Fibroblast of skin of back (primary cell): ENCODE measurements around the gene B4GALNT3.

Experiments used
- DNase-seq: peaks from one replicate; pipeline ENCODE4 v3.0.0-alpha.2; 2013

Gene B4GALNT3

DNA sequence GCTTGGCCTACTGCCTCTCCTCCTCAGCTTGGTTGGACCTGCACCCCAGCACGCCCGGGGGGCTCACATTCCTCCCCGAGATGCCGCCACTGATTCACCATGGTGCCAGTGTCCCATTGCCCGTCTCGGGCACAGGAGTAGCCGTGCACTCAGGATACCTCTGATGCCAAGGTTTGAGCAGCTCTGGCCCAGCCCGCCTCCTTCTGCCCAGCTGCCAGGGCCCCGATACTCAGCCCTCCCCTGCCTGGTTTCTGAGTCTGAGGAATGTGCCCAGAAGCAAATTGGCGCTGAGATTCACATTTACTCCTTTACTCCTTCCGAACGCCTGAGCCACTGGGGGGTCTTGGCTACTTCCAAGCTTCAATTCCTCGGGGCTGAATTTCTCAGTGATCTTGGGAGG, 140.0 kb downstream of the B4GALNT3 start:
- DNase-seq: no peak

DNA sequence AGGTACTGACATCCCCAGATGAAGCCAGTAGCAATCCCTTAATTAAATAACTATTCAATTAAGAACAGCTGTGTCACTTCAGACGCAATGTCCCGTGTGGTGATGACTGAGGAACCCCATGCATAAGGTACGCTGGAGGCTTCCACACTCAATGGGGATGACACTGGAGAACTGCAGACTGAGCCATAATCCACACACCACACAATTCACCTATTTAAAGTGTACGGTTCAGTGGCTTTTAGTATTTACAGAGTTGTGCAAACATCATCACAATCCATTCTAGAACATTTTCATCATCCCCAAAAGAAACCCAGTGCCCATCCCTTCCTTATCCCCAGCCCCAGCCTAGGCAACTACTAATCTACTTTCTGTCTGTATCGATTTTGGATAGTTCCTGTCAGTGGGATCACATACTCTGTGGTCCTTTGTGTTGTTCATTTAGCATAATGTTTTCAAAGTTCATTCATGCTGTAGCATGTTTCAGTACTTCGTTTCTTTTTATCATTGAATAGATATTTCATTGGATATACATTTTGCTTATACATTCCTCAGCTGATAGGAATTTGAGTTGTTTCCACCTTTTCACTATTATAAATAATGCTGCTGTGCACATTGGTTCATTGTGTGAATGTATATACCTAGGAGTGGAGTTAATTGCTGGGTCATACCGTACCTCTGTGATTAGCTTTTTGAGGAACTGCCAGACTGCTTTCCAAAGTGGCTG, 142.4 kb downstream of the B4GALNT3 start:
- DNase-seq: no peak

DNA sequence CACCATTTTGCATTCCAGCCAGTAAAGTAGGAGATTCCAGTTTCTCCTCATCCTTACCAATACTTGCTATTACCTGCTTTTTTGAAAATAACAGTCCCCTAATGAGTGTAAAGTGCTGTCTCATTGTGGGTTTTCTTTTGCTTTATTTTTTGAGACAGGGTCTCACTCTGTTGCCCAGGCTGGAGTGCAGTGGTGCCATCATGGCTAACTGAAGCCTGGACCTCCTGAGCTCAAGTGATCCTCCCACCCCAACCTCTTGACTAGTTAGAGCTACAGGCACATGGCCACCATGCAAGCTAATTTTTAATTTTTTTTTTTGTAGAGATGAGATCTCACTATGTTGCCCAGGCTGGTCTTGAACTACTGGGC, 142.9 kb downstream of the B4GALNT3 start:
- no peak for DNase-seq

DNA sequence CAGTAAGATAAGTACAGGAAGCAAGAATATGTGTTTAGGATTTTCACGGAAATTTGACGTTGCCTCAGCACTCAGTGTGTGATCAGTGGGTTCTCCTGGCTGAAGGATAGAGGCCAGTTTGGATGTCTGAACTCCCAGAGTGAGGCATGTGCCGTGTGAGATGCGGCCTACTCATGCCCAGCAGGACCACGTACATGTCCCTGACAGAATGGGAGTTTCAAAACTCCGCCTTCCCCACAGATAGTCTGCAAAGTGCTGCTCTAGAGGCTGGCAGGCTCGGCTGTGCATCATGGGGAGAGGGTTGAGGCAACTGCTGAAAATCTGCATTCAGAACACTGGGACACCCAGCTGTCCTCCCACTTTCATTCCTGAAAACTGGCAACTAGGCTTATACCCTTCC, 145.2 kb downstream of the B4GALNT3 start:
- DNase-seq: no peak

DNA sequence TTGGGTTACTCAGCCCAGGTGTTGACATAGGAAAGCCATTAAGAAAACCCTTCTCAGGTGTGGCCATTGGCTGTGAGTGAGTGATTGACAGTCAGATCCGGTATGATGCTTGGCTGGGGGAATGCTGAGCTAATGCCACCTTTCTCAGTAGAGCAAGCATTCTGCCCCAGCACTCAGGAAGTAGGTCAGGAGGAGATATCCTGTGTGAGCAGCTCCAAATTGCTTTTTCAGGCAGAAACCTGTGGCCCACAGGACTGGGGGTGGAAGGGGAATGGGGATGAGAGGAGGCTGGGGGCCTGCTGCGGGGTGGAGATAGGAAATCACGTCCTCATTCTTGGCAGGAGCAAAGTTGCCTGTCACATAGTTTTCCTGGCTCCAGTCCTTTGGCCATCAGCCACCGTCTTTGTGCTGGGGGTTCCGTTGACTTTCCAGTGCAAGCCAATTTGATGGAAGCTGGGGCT, 147.8 kb downstream of the B4GALNT3 start:
- DNase-seq: no peak

DNA sequence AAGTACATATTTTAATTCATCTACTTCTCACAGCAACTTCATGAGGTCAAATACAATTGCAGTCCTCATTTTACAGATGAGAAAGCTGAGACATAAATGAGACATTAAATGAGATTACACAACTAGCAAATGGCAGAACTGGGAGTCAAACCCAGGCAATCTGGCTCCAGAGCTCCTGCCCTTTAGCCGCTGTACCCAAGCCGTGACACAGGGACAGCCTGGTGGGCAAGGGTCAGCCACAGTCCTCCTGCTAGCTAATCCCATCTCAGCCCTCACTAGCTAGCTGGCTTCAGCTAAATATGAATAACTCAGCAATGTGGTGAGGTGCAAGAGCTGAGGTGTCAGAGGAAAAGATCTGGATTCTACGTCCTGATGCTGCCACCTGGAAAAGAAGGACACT, 148.7 kb downstream of the B4GALNT3 start:
- no peak for DNase-seq

DNA sequence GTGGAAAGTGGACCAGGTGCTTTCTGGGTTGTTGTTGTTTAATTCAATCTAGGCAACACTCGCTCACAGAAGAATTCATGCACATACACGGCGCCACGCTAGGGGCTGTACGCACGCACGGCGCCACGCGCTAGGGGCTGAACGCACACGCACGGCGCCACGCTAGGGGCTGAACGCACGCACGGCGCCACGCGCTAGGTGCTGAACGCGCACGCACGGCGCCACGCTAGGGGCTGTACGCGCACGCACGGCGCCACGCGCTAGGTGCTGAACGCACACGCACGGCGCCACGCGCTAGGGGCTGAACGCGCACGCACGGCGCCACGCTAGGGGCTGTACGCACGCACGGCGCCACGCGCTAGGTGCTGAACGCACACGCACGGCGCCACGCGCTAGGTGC, 149.2 kb downstream of the B4GALNT3 start:
- no peak for DNase-seq

DNA sequence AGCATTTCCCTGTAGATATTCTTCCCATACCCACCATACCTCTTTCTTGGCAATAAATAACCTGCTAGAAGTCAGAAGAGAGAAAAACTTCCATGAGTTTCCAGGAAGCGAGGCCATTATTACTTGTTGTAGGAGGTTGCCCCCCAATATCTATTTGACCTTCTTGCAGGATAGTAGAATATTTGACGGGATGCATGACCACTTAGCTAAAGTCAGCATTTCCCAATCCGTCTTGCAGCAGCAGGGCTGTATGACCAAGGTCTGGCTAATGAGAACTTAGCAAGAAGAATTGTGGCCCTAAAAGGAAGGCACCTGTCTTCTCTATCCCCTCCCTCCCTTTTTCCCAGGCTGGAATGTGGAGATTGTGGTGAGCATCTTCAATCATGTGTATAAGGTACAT, 152.0 kb downstream of the B4GALNT3 start:
- no peak for DNase-seq

DNA sequence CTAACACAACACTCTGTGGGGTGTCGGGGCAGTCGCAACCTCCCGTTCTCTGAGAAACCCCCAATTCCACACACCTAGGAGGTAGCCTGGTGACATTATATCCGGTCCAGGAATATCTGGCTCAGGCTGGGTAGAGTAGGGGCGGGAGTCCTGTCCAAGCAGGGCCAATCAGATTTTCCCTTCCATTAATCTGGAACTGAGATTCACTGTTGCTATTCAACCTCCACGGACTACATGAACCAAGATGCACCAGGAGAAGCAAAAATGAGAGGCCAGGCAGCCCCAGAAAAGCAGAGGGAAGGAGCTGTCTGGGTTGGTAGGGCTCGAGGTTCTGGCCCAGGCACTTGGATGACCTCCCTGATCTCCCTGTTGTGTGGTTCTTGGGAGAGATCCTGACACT, 152.6 kb downstream of the B4GALNT3 start:
- no peak for DNase-seq

DNA sequence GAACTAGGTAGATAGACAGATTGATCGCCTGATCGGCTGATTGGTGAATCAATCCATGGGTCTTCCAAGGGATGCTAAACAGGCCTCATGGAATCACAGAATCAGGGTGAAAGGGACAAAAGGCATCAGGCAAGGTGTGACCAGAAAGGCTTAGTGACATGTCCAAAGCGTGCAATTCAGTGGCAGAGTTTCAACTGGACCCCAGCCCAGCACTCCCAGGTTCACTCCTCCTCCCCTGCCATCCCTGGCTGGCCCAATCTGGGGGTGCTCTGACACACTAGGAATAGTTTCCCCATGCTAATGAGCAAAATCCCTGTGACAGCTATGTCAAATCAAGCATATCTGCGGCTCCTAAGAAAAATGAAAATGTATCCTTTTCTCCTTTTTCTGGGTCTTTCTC, 153.1 kb downstream of the B4GALNT3 start:
- no peak for DNase-seq
